OCI-LY1 (cell line): Measurements from ENCODE around the gene SUPT5H.
"Not testable (repeated sequence)": the region's sequence is repeated elsewhere in the genome, so short reads cannot be mapped to it uniquely, and the experiment has no call there.

Experiments used
- H2AFZ ChIP-seq: fragments of 200-600 bp; sonication (generic), shearing (Covaris generic); 2 replicates; pipeline ENCODE4 v1.6.0; 2014; ENCODE audit warnings: antibody characterized with exemption, mild to moderate bottlenecking, low read length
- H3F3A ChIP-seq: fragments of 200-600 bp; sonication (generic), shearing (Covaris generic); 2 replicates; pipeline ENCODE4 v1.6.0; 2014; ENCODE audit warnings: mild to moderate bottlenecking, antibody characterized with exemption, low read length, moderate library complexity; ENCODE audit not compliant: insufficient read depth
- H3K27ac ChIP-seq: fragments of 200-600 bp; sonication (generic); 2 replicates; pipeline ENCODE4 v1.5.1; 2014; ENCODE audit warnings: low read length, mixed run types, mild to moderate bottlenecking, low read depth; ENCODE audit not compliant: poor library complexity, severe bottlenecking
- H3K27me3 ChIP-seq: fragments of 200-600 bp; sonication (generic); 2 replicates; pipeline ENCODE4 v1.6.0; 2014; ENCODE audit warnings: antibody characterized with exemption, mild to moderate bottlenecking, low read length, moderate library complexity; ENCODE audit not compliant: insufficient read depth
- H3K36me3 ChIP-seq: fragments of 200-600 bp; sonication (generic); 2 replicates; pipeline ENCODE4 v1.6.1; 2014; ENCODE audit warnings: mild to moderate bottlenecking, antibody characterized with exemption, low read length, moderate library complexity, mixed read lengths; ENCODE audit not compliant: insufficient read depth
- H3K4me1 ChIP-seq: fragments of 200-600 bp; sonication (generic); 2 replicates; pipeline ENCODE4 v1.5.1; 2014; ENCODE audit warnings: mild to moderate bottlenecking, low read length, moderate library complexity; ENCODE audit not compliant: insufficient read depth, severe bottlenecking
- H3K4me2 ChIP-seq: fragments of 200-600 bp; sonication (generic), shearing (Covaris generic); 2 replicates; pipeline ENCODE4 v1.6.1; 2014; ENCODE audit warnings: low read length
- H3K4me3 ChIP-seq: fragments of 200-600 bp; sonication (generic); 2 replicates; pipeline ENCODE4 v1.5.1; 2014; ENCODE audit warnings: low read length, low read depth, mild to moderate bottlenecking, mixed read lengths; ENCODE audit not compliant: poor library complexity, severe bottlenecking
- H3K79me2 ChIP-seq: fragments of 200-600 bp; shearing (Covaris generic); 2 replicates; pipeline ENCODE4 v1.6.1; 2016; ENCODE audit warnings: mixed run types, low read length, mixed read lengths; ENCODE audit not compliant: insufficient read depth
- H3K9ac ChIP-seq: fragments of 200-600 bp; sonication (generic), shearing (Covaris generic); 2 replicates; pipeline ENCODE4 v1.6.1; 2014; ENCODE audit warnings: mild to moderate bottlenecking, low read length, mixed read lengths
- H3K9me2 ChIP-seq: fragments of 200-600 bp; sonication (generic), shearing (Covaris generic); 2 replicates; pipeline ENCODE4 v1.6.1; 2014; ENCODE audit warnings: low read depth, mild to moderate bottlenecking, low read length, mixed read lengths
- H3K9me3 ChIP-seq: fragments of 200-600 bp; shearing (Covaris generic); 2 replicates; pipeline ENCODE4 v1.6.1; 2014; ENCODE audit warnings: low read length, mixed read lengths
- H4K20me1 ChIP-seq: fragments of 200-600 bp; sonication (generic), shearing (Covaris generic); 2 replicates; pipeline ENCODE4 v1.6.0; 2016; ENCODE audit warnings: mild to moderate bottlenecking, low read length; ENCODE audit not compliant: insufficient read depth
- EZH2 ChIP-seq: fragments of 200-600 bp; sonication (generic), shearing (Covaris generic); IDR thresholded peaks from 2 replicates; pipeline ENCODE4 v1.8.0; 2017; ENCODE audit warnings: borderline replicate concordance, mixed run types, mild to moderate bottlenecking, antibody characterized with exemption, low read length, moderate library complexity, mixed read lengths
- TF ChIP-seq, protein P1 (sequence below): fragments of 200-600 bp; sonication (generic), shearing (Covaris generic); IDR thresholded peaks from 2 replicates; pipeline ENCODE4 v1.5.1; 2017; ENCODE audit warnings: mild to moderate bottlenecking, antibody characterized with exemption, low read length, moderate library complexity, mixed read lengths

Gene SUPT5H

DNA sequence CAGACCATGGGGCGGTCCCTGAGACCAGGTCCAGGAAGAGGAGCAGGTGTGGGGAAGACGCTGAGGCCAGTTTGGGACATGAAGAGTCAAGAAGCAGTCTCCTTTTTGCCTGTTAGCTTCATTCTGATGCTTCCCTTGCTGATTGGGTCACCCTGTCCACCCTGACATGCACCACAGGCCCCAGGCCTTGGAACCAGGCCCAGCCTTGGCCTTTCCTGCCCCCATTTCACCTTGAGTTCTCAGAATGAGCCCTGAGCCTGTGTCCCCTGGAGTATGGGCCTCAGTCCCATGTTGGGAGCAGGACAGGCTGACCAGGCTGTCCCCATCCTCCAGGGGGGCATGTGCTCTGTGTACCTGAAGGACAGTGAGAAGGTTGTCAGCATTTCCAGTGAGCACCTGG is 30.4 kb downstream of the SUPT5H start:
- Histone ChIP-seq H4K20me1 (no peaks in the 10 kb centered on the region), H3K27ac (no peak overlapping the region), H3K4me1 (peaks cover 13% of the 10 kb centered on the region), H3K9me3 (no peaks in the 10 kb centered on the region), H2AFZ (no peak overlapping the region), H3K79me2 (peaks cover under 1% of the 10 kb centered on the region; the same call in 1 of the 2 replicates), H3F3A (peaks cover 4% of the 10 kb centered on the region; the same call in 1 of the 2 replicates), H3K4me3 (no peak overlapping the region), H3K4me2 (no peak overlapping the region), H3K27me3 (no peaks in the 10 kb centered on the region), H3K36me3 (peaks cover 59% of the 10 kb centered on the region), H3K9ac (no peak overlapping the region), H3K9me2 (no peaks in the 10 kb centered on the region)
- TF ChIP-seq EZH2, result no peak
- TF ChIP-seq, protein P1, sequence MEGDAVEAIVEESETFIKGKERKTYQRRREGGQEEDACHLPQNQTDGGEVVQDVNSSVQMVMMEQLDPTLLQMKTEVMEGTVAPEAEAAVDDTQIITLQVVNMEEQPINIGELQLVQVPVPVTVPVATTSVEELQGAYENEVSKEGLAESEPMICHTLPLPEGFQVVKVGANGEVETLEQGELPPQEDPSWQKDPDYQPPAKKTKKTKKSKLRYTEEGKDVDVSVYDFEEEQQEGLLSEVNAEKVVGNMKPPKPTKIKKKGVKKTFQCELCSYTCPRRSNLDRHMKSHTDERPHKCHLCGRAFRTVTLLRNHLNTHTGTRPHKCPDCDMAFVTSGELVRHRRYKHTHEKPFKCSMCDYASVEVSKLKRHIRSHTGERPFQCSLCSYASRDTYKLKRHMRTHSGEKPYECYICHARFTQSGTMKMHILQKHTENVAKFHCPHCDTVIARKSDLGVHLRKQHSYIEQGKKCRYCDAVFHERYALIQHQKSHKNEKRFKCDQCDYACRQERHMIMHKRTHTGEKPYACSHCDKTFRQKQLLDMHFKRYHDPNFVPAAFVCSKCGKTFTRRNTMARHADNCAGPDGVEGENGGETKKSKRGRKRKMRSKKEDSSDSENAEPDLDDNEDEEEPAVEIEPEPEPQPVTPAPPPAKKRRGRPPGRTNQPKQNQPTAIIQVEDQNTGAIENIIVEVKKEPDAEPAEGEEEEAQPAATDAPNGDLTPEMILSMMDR, result no peak

DNA sequence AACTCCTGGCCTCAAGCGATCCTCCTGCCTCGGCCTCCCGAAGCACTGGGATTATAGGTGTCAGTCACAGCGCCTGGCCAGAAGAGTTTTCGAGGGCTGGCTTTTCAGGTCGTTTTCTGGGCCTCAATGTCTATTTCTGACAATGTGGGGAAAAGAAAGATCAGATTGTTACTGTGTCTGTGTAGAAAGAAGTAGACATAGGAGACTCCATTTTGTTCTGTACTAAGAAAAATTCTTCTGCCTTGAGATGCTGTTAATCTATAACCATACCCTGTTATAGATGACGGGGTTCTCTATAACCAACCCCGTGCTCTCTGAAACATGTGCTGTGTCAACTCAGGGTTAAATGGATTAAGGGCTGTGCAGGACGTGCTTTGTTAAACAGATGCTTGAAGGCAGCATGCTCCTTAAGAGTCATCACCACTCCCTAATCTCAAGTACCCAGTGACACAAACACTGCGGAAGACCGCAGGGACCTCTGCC is 34.0 kb downstream of the SUPT5H start:
- H3F3A ChIP-seq, H3K4me3 ChIP-seq, H3K27me3 ChIP-seq, H3K9me3 ChIP-seq, H2AFZ ChIP-seq, H3K9me2 ChIP-seq, H4K20me1 ChIP-seq: not testable (repeated sequence)
- H3K4me1 ChIP-seq, result peaks cover 24% of the 10 kb centered on the region
- peaks cover 46% of the 10 kb centered on the region for H3K36me3 ChIP-seq
- peaks cover 11% of the 10 kb centered on the region for H3K79me2 ChIP-seq
- H3K4me2 ChIP-seq, result peak overlapping the region; percentile 100; the same call in 1 of the 2 replicates
- peak overlapping the region; percentile 98; the same call in 1 of the 2 replicates for H3K9ac ChIP-seq
- H3K27ac ChIP-seq, result peak overlapping the region; percentile 78

- H3K4me2 ChIP-seq, result peak overlapping the region; percentile 100
- peak overlapping the region; percentile 98 for H3K4me3 ChIP-seq
Measured at GRCh38 chr19:39479916-39480315, 34.5 kb downstream of the SUPT5H start.

More at GRCh38 chr19:39479916-39480315, 34.5 kb downstream of the SUPT5H start:
- Histone ChIP-seq H3K27me3 (no peaks in the 10 kb centered on the region), H3K27ac (peak overlapping the region; percentile 78), H3K9ac (peak overlapping the region; percentile 98), H3K79me2 (peaks cover 11% of the 10 kb centered on the region), H3F3A (peaks cover 4% of the 10 kb centered on the region; the same call in 1 of the 2 replicates), H3K9me3 (no peaks in the 10 kb centered on the region), H3K36me3 (peaks cover 46% of the 10 kb centered on the region), H3K9me2 (no peaks in the 10 kb centered on the region), H2AFZ (no peak overlapping the region), H4K20me1 (no peaks in the 10 kb centered on the region), H3K4me1 (peaks cover 24% of the 10 kb centered on the region)
- TF ChIP-seq, protein P1, result no peak
- TF ChIP-seq EZH2, result no peak
